ENCODE measurements around the gene MAP3K20.

MAP3K20 gene

GRCh38 chr2:173051463-173052215 is 24.0 kb upstream of the MAP3K20 start:
- no peak for DNase-seq (ENCODE audit: low read depth in 2 of 2)

- DNase-seq (ENCODE audit: low read depth in 2 of 2) = no peak
Measured at GRCh38 chr2:173053043-173053699, 22.5 kb upstream of the MAP3K20 start.

GRCh38 chr2:173054466-173054865 is 21.2 kb upstream of the MAP3K20 start:
- no peak for DNase-seq (ENCODE audit: low read depth in 2 of 2)

GRCh38 chr2:173056705-173057364 is 18.8 kb upstream of the MAP3K20 start:
- no peak for DNase-seq (ENCODE audit: low read depth in 2 of 2)

- DNase-seq (ENCODE audit: low read depth in 2 of 2) = no peak
Measured at GRCh38 chr2:173058097-173058496, 17.5 kb upstream of the MAP3K20 start.

- DNase-seq (ENCODE audit: low read depth in 2 of 2) = no peak
Measured at GRCh38 chr2:173058673-173059072, 17.0 kb upstream of the MAP3K20 start.

- DNase-seq (ENCODE audit: low read depth in 2 of 2) = no peak
Measured at GRCh38 chr2:173059292-173059691, 16.4 kb upstream of the MAP3K20 start.

- no peak for DNase-seq (ENCODE audit: low read depth in 2 of 2)
Measured at GRCh38 chr2:173059971-173060461, 15.6 kb upstream of the MAP3K20 start.

GRCh38 chr2:173062801-173063200 is 12.8 kb upstream of the MAP3K20 start:
- no peak for DNase-seq (ENCODE audit: low read depth in 2 of 2)

- DNase-seq (ENCODE audit: low read depth in 2 of 2) = no peak
Measured at GRCh38 chr2:173064151-173064805, 11.4 kb upstream of the MAP3K20 start.

- DNase-seq (ENCODE audit: low read depth in 2 of 2) = no peak
Measured at GRCh38 chr2:173066887-173067676, 8.6 kb upstream of the MAP3K20 start.

GRCh38 chr2:173075056-173075780 is 428 bp upstream of the MAP3K20 start:
- no peak for DNase-seq (ENCODE audit: low read depth in 2 of 2)

- DNase-seq (ENCODE audit: low read depth in 2 of 2) = peak in 1 of 2 donors; percentile 3
Measured at GRCh38 chr2:173076581-173077345, 1.1 kb downstream of the MAP3K20 start.

- no peak for DNase-seq (ENCODE audit: low read depth in 2 of 2)
Measured at GRCh38 chr2:173077506-173078177, 2.0 kb downstream of the MAP3K20 start.

GRCh38 chr2:173079141-173079540 is 3.5 kb downstream of the MAP3K20 start:
- no peak for DNase-seq (ENCODE audit: low read depth in 2 of 2)

- DNase-seq (ENCODE audit: low read depth in 2 of 2) = no peak
Measured at GRCh38 chr2:173079973-173080860, 4.6 kb downstream of the MAP3K20 start.

GRCh38 chr2:173086518-173087213 is 11.0 kb downstream of the MAP3K20 start:
- DNase-seq (ENCODE audit: low read depth in 2 of 2) = no peak

GRCh38 chr2:173087214-173087581 is 11.6 kb downstream of the MAP3K20 start:
- DNase-seq (ENCODE audit: low read depth in 2 of 2) = no peak
